ENCODE results near the gene ALPG. TPM values are rescaled to one million over a fixed set of nuclear protein-coding genes. Genes with fewer than 3 reads are reported as not detected.
A peak's percentile ranks its signal among the peaks of the same experiment; 100 is the strongest.
"Not testable (repeated sequence)": the region's sequence is repeated elsewhere in the genome, so short reads cannot be mapped to it uniquely, and the experiment has no call there.

Gene ALPG
- total RNA-seq, 1 donor from 2014 or later, result not detected

DNA sequence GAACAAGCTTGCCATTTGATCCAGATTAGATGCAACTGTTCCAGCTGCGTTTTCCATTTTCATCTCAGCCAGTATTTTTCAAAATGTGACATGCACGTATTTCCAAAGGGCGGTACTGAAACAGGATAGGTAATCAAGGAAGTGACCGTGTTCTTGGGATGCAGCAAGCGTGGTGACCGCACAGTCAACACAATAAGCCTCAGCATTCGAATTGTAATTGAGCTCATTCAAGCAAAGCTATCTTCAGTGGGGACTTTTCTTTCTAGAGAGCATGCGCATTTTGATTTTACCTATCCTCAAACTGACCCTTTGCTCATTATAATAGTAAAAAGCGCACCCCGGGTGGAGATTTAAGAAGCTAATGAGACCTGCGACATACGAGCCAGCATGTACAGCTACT, 31.5 kb upstream of the ALPG start:
- ATAC-seq (no peak), DNase-seq (ENCODE audit: low spot score) (peak; percentile 21)
- intact Hi-C loops (cut with DNase I), result no loop called here

DNA sequence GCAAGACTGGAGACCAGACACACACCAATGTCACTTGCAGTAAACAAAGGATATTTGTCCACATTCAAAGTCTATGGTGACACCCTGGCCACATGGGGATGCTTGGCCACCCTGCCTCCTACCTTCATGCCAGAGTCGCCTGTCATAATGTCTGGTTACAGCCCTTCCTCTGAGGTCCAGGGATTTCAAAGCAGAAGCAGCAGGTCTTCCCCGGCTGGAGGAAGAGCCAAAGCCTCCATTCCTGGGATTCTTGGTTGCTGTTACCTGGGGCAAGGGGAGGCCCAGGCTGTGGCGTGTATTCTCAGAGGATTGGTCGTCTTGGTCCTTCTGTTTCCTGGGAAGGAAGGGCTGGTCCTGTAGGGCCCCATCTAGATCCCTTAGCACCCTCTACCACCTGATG, 30.4 kb upstream of the ALPG start:
- DNase-seq (ENCODE audit: low spot score), result peak; percentile 17
- ATAC-seq, result no peak
- intact Hi-C loops (cut with DNase I), result no loop called here

DNA sequence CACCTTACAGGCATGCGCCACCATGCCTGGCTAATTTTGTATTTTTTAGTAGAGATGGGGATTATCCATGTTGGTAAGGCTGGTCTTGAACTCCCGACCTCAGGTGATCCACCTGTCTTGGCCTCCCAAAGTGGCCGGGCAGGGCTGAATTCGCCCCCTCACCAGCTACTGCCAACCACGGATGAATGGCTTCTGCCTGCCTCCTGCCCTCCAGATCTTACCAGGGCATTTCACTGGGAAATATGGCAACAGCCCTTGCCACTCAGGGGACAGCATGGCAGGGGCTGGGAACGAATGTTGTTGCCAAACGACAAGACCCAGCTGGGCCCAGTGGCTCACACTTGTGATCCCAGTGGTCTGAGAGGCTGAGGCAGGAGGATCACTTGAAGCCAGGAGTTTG, 29.9 kb upstream of the ALPG start:
- ATAC-seq, result no peak
- intact Hi-C loops (cut with DNase I), result no loop called here

DNA sequence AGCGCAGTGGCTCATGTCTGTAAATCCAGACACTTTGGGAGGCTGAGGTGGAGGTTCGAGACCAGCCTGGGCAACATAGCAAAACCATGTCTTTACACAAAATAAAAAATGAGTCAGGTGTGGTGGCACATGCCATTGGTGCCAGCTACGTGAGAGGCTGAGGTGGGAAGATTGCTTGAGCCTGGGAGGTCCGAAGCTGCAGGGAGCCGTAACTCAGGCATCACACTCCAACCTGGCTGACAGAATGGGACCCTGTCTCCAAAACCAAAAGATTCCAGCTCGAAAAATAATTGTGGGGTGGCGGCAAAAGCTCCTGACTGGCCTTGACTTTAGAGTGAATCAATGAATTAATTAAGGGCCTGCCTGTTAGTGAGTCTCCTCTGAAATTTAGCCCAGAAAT, 29.3 kb upstream of the ALPG start:
- ATAC-seq (no peak), DNase-seq (ENCODE audit: low spot score) (peak; percentile 17)
- intact Hi-C loops (cut with DNase I), result no loop called here

More for the DNA sequence above, 29.9 kb upstream of the ALPG start:
- peak; percentile 34 for DNase-seq (ENCODE audit: low spot score)

DNA sequence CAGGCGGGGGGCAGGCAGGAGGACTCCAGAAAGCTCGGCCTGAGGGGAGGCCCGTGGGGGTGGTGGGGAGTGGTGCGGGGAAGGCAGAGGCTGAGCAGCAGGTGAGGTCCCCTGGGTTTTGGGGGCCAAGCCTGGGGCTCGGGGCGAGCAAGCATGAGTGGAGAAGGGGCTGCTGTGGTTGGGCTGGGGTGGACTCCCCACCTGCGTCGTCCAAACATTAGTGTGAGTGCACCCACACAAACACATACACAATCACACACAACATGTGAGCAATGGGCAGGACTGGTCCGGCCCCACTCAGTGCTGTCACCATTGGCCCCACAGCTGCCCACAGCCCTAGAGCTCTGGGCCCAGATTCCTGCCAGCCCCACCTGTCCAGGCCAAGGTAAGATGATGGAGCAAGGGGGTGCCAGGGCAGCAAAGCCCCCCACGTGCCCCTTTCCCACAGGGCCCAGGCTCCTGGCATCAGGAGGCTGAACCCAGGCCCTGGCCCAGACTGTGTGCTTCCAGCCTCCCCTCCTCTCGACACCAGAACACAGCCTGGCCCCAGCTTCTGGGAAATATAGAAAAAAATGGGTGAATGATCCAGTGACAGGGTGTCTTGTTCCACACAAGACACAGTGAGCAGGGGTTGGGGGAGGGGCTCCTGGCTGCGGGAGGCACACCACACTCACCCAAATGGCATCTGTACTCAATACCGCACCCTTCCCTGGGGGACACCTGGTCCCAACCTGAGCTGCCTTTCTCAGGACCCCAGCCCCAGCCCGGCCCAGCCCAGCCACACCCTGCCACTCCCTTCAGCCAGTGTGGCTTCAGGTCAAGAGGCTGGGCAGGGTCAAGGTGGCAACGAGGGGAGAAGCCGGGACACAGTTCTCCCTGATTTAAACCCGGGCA, 28.6 kb upstream of the ALPG start:
- ATAC-seq (no peak), DNase-seq (ENCODE audit: low spot score) (peak; percentile 34)
- intact Hi-C loops (cut with DNase I), result no loop called here

DNA sequence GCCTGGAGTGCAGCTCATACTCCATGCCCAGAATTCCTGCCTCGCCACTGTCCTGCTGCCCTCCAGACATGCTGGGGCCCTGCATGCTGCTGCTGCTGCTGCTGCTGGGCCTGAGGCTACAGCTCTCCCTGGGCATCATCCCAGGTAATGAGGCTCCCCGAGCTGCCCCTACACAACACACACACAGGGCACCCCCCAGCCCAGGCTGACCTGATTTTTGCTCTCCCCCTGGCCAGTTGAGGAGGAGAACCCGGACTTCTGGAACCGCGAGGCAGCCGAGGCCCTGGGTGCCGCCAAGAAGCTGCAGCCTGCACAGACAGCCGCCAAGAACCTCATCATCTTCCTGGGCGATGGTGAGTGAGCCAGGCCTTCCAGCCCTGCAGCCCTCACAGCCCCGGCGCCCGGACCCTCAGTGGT, 27.9 kb upstream of the ALPG start, which contains the start of gene ALPP:
TSS of gene ALPP (plus strand) at position 17 of the 417 bp plus-strand sequence. CDS start at position 69, 52 bp downstream.
- intact Hi-C loops (cut with DNase I); ATAC-seq: not testable (repeated sequence)
- DNase-seq (ENCODE audit: low spot score), result peak; percentile 23

DNA sequence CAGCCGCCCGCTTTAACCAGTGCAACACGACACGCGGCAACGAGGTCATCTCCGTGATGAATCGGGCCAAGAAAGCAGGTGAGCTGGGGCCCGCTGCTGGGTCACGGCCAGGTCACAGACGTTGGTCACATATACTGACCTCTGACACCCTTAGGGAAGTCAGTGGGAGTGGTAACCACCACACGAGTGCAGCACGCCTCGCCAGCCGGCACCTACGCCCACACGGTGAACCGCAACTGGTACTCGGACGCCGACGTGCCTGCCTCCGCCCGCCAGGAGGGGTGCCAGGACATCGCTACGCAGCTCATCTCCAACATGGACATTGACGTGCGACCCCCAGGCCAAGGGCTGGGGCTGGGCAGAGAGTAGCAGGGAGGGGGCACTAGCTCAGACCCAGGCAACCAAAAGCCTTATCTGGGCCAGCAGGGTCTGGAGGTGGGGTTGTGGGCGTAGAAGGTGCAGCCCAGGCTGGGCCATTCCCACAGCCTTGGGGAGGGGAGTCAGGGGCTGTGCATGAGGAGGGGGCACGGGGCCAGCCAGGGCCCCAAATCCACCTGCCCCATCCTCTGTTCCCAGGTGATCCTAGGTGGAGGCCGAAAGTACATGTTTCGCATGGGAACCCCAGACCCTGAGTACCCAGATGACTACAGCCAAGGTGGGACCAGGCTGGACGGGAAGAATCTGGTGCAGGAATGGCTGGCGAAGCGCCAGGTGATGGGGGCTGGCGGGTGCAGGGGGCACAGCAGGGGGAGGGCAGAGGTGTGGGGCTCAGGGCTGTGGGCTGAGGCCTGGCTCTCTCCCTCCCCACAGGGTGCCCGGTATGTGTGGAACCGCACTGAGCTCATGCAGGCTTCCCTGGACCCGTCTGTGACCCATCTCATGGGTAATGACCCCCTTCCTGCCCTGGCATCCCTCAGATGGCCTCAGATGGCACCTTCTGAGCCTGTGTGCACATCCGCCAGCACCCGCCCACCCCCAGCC, 26.7 kb upstream of the ALPG start:
- intact Hi-C loops (cut with DNase I); ATAC-seq: not testable (repeated sequence)
- peak; percentile 58 for DNase-seq (ENCODE audit: low spot score)

DNA sequence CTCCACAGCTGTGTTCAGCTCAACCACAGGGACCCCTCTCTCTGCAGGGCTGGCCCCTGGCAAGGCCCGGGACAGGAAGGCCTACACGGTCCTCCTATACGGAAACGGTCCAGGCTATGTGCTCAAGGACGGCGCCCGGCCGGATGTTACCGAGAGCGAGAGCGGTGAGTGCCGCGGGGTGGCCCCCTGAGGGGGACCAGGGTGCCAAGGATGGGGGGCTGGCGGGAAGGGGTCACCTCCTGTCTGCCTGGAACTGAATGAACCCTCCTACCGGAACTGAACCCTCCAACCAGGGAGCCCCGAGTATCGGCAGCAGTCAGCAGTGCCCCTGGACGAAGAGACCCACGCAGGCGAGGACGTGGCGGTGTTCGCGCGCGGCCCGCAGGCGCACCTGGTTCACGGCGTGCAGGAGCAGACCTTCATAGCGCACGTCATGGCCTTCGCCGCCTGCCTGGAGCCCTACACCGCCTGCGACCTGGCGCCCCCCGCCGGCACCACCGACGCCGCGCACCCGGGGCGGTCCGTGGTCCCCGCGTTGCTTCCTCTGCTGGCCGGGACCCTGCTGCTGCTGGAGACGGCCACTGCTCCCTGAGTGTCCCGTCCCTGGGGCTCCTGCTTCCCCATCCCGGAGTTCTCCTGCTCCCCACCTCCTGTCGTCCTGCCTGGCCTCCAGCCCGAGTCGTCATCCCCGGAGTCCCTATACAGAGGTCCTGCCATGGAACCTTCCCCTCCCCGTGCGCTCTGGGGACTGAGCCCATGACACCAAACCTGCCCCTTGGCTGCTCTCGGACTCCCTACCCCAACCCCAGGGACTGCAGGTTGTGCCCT, 25.2 kb upstream of the ALPG start:
- peak; percentile 42 for DNase-seq (ENCODE audit: low spot score)
- intact Hi-C loops (cut with DNase I); ATAC-seq: not testable (repeated sequence)

DNA sequence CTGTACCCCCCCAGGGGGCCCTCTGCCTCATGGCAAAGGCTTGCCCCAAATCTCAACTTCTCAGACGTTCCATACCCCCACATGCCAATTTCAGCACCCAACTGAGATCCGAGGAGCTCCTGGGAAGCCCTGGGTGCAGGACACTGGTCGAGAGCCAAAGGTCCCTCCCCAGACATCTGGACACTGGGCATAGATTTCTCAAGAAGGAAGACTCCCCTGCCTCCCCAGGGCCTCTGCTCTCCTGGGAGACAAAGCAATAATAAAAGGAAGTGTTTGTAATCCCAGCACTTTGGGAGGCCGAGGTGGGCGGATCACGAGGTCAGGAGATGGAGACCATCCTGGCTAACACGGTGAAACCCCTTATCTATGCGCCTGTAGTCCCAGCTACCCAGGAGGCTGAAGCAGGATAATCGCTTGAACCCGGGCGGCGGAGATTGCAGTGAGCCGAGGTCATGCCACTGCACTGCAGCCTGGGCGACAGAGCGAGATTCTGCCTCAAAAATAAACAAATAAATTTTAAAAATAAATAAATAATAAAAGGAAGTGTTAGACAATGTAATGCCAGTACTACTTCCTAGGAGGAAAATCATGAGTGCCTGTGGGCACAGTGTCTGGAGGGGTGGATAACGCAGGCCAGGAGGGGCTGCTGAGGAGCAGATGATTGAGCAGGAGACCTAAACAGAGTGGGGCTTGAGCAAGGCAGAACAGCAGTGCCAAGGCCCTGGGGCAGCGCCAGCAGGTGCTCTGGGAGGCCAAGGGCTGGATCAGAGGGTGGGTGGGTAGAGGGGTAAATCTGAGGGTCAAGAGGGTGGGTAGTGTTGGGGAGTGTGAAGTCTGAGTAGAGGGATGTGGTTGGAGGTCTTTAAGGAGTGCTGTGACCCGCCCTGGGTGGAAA, 24.1 kb upstream of the ALPG start:
- DNase-seq (ENCODE audit: low spot score), result peak; percentile 25
- ATAC-seq, result no peak
- intact Hi-C loops (cut with DNase I), result no loop called here

DNA sequence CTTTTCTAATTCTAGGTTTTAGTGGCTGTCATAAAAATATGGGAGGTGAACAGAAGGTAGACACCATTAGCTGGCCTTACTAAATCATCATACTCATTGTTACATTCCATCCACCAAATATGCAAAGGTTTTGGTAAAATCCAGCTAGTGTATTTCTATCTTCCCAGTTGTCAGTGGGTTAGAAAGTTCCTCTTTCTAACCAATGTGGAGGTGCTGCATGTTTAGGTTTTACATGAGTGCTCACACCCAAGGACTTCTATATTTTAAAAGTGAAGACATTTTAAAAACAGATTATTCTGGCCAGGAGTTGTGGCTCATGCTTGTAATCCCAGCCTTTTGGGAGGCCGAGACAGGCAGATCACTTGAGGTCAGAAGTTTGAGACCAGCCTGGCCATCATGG, 22.2 kb upstream of the ALPG start:
- intact Hi-C loops (cut with DNase I), result no loop called here
- DNase-seq (ENCODE audit: low spot score), result no peak

DNA sequence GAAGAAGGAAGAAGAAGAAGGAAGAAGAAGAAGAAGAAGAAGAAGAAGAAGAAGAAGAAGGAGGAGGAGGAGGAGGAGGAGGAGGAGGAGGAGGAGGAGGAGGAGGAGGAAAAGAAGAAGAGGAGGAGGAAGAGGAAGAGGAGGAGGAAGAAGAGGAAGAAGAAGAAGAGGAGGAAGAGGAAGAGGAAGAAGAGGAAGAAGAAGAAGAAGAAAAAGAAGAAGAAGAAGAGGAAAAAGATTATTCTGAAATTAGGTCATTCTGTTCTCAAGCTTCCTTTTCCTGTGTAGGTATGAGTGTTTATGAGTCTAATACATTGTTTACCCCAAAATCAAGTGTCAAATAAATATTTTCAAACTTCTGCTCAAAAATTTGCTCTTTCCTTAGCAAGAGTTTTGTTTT, 21.6 kb upstream of the ALPG start:
- intact Hi-C loops (cut with DNase I); ATAC-seq; DNase-seq (ENCODE audit: low spot score): not testable (repeated sequence)

More for the DNA sequence above, 22.2 kb upstream of the ALPG start:
- no peak for ATAC-seq

DNA sequence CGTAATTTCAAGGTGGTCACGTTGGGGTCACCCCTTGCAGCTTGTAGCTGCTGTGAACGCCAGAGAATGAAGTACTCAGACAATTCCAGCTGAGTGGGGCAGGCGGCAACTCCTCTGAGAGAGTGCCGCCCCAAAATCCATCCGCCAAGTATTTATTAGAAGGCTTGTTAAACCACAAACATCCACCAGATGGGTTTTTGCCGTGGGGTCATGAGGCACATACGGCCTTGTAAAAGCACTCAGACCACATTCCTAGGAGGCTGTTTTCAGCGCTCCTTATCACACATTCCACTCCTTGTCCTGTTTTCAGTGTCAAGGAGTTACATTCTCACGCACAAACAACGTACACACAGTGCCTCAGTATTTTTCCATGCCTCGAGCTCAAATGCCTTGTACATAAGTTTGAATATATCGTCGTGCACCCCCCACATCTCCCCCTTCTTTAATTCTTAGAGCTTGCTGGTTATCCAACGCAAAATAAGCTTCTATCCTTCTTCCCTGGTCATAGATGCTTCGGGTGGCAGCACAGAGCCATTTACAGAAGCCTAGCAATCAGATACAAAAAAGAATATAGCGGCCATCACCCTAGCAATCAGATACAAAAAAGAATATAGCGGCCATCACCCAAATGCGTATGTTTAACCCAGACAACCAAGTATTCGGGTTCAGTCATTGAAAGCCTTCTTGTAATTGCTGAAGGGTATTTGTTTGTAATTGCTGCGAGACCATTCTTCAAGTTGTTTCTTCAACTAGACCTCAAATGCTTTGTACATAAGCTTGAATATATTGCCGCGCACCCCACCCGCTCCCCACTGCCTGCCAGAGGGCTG, 20.8 kb upstream of the ALPG start:
- ATAC-seq (no peak), DNase-seq (ENCODE audit: low spot score) (no peak)
- intact Hi-C loops (cut with DNase I), result no loop called here

DNA sequence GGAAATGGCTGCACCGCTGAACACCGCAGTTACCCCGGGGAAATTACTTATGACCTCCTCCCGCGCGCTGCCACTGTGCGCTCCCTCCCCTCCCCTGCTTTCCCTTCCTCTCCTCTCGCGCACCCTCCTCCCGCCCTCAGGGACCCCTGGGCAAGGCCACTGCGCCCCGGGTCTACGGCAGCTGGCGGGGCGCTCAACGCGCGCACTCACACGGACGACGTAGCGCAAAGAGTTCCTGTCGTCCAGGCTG, 20.2 kb upstream of the ALPG start:
- DNase-seq (ENCODE audit: low spot score), result no peak
- intact Hi-C loops (cut with DNase I), result no loop called here
- ATAC-seq, result no peak

DNA sequence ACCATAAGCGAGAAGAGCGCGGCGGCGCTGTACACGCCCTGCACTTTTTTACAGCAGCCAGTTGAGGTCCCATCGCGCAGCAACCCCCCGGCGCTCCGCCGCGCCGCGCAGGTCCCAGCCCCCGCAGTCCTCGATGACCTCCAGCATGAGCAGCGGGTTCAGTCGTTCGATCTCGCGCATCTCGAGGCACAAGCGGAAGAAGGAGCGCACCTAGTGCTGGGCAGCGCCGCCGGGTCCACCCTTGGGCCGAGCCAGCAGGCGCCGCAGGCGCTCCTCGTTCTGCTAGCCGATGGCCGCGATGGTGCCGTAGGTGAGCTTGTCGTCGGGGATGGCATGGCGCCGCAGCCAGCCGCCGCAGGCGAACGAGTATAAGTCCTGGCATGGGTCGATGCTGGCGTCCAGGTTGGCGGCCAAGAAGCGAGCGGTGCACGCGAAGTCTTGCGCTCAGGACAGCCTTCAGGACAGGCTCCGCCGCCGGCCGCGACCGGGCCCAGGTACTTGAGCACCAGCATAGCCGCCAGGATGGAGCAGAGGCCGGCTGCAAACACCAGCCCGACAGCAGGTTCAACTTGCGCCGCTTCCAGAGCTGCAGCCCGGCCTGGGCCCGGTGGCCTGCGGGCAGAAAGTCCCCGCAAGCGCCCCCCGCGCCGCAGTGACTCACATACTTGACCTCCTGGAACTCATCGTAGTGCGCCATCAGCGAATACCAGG, 19.7 kb upstream of the ALPG start:
- ATAC-seq (no peak), DNase-seq (ENCODE audit: low spot score) (no peak)
- intact Hi-C loops (cut with DNase I), result no loop called here

DNA sequence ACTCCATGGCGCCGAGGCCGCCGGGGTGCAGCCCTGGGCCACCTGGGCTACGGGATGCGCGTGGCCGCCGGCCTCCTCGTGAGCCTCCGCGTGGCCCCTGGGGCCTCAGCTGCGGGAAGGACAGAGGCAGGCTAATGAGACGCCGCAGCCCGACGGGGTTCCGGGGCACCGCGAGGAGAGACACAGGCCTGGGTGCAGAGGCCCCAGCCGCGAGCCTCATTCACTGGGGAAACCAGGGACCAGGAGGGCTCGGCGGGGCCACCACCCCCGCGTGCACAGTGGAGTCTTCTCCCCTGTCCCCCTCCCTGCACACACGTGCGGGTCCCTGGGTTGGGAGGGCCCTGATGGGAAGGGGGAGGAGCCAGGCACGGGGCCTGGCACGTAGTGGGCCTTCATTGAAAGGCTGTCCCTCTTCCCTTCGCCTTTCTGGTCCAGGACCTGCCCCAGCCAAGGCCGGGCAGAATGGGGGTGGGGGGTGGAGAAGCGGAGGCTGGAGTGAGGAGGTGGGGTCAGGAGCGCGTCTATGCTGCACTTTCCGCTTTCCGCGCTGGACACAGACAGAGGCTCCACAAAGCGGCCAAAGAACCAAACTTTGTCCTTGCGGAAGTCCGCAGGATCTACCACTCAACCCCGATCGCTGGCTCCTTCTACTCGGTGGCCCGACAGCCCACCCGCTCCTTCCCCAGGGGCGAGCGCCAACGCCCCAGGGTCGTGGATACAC, 19.0 kb upstream of the ALPG start:
- ATAC-seq (peak; percentile 24), DNase-seq (ENCODE audit: low spot score) (no peak)
- intact Hi-C loops (cut with DNase I), result no loop called here

DNA sequence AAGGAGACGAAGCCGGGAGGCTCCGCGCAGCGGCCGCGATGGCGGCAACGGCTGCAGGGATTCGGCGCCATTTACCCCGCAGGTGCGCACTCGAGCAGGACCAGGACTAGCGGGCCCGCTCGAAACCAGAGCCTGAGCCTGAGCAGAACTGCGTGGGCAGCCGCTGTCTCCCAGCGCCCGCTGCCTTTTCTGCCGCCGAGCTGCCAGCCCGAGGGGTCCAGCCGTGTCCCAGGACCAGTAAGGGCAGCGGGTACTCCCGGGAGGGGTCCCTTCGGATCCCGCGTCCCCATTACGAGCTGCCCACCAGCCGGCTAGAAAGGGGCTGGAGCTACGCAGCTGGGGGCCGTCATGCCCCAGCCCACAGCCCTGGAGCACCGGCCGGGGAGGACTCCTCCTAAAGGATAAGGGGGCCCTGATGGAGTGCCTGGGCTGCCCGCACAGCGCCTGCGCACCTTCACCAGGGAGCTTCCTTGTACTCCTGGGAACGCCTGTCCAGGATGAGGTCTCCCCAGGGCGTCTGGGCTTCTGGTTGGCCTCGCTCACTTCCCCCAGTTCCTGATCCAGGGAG, 18.2 kb upstream of the ALPG start:
- ATAC-seq, result no peak
- intact Hi-C loops (cut with DNase I), result no loop called here
- no peak for DNase-seq (ENCODE audit: low spot score)

Measured in sciatic nerve (tissue), 2 donors.